Endothelial cell (in vitro differentiated cells): ENCODE data around the gene IPP. TPM values are rescaled to one million over a fixed set of nuclear protein-coding genes. Genes with fewer than 3 reads are reported as not detected.

Experiments
- DNase-seq: peaks from one replicate; pipeline ENCODE4 v3.0.0; 2021; ENCODE audit warnings: low spot score
- H3K27ac Mint-ChIP-seq: one replicate; pipeline ENCODE4 v1.8.0; 2021; ENCODE audit warnings: mixed read lengths, inconsistent platforms; ENCODE audit not compliant: unreplicated experiment
- H3K27me3 Mint-ChIP-seq: one replicate; pipeline ENCODE4 v1.8.0; 2021; ENCODE audit warnings: mild to moderate bottlenecking, moderate library complexity, mixed read lengths, inconsistent platforms; ENCODE audit not compliant: unreplicated experiment
- H3K36me3 Mint-ChIP-seq: one replicate; pipeline ENCODE4 v1.8.0; 2021; ENCODE audit warnings: mild to moderate bottlenecking, low read depth, mixed read lengths, inconsistent platforms; ENCODE audit not compliant: unreplicated experiment
- H3K4me1 Mint-ChIP-seq: one replicate; pipeline ENCODE4 v1.8.0; 2021; ENCODE audit warnings: mild to moderate bottlenecking, mixed read lengths, inconsistent platforms; ENCODE audit not compliant: unreplicated experiment
- H3K4me3 Mint-ChIP-seq: one replicate; pipeline ENCODE4 v1.8.0; 2021; ENCODE audit warnings: mild to moderate bottlenecking, mixed read lengths, inconsistent platforms; ENCODE audit not compliant: unreplicated experiment
- H3K9me3 Mint-ChIP-seq: one replicate; pipeline ENCODE4 v1.8.0; 2021; ENCODE audit warnings: mixed read lengths, inconsistent platforms; ENCODE audit not compliant: unreplicated experiment
- CTCF ChIP-seq: fragments of 200-600 bp; sonication (generic); IDR thresholded peaks from one replicate; pipeline ENCODE4 v1.5.0; 2021; ENCODE audit warnings: antibody characterized with exemption; ENCODE audit not compliant: unreplicated experiment
- total RNA-seq: library from RNA; stranded (reverse); fragmentation: NEBNext Ultra II Directional; extraction: Animal tissue kit (Norgen Biotek cat#: 25700); gene quantifications from one replicate; pipeline ENCODE4 v1.2.1, GENCODE V29; 2021; ENCODE audit not compliant: unreplicated experiment

Gene IPP
- total RNA-seq, 1 donor from 2014 or later: 9.3 TPM

- Mint-ChIP-seq H3K4me3 (no peak overlapping the region), H3K27ac (no peak overlapping the region), H3K27me3 (peaks cover 3% of the 10 kb centered on the region), H3K9me3 (no peaks in the 10 kb centered on the region), H3K4me1 (no peaks in the 10 kb centered on the region), H3K36me3 (no peaks in the 10 kb centered on the region)
- no peak for DNase-seq
- no peak for TF ChIP-seq CTCF
These were observed 39.1 kb upstream of the IPP start for GRCh38 chr1:45789601-45790000.

- Mint-ChIP-seq H3K4me3 (no peak overlapping the region), H3K4me1 (no peaks in the 10 kb centered on the region), H3K36me3 (no peaks in the 10 kb centered on the region), H3K27ac (no peak overlapping the region), H3K9me3 (no peaks in the 10 kb centered on the region), H3K27me3 (peaks cover 3% of the 10 kb centered on the region)
- DNase-seq: no peak
- TF ChIP-seq CTCF: no peak
These were observed 37.5 kb upstream of the IPP start for GRCh38 chr1:45787905-45788304.

GRCh38 chr1:45785583-45785982 is 35.1 kb upstream of the IPP start:
- no peak for DNase-seq
- no peaks in the 10 kb centered on the region for H3K9me3 Mint-ChIP-seq
- TF ChIP-seq CTCF: no peak
- no peak overlapping the region for H3K4me3 Mint-ChIP-seq
- H3K36me3 Mint-ChIP-seq: no peaks in the 10 kb centered on the region
- peaks cover 3% of the 10 kb centered on the region for H3K27me3 Mint-ChIP-seq
- no peak overlapping the region for H3K27ac Mint-ChIP-seq
- H3K4me1 Mint-ChIP-seq: no peaks in the 10 kb centered on the region

GRCh38 chr1:45775794-45776193 is 25.3 kb upstream of the IPP start:
- Mint-ChIP-seq H3K4me3 (no peak overlapping the region), H3K27ac (no peak overlapping the region), H3K27me3 (no peaks in the 10 kb centered on the region), H3K36me3 (no peaks in the 10 kb centered on the region), H3K4me1 (no peaks in the 10 kb centered on the region), H3K9me3 (no peaks in the 10 kb centered on the region)
- no peak for DNase-seq
- no peak for TF ChIP-seq CTCF

GRCh38 chr1:45772971-45773370 is 22.5 kb upstream of the IPP start:
- no peak overlapping the region for H3K4me3 Mint-ChIP-seq
- DNase-seq: no peak
- H3K27me3 Mint-ChIP-seq: no peaks in the 10 kb centered on the region
- H3K4me1 Mint-ChIP-seq: no peaks in the 10 kb centered on the region
- H3K27ac Mint-ChIP-seq: no peak overlapping the region
- H3K9me3 Mint-ChIP-seq: no peaks in the 10 kb centered on the region
- H3K36me3 Mint-ChIP-seq: no peaks in the 10 kb centered on the region
- TF ChIP-seq CTCF: no peak
